ENCODE measurements around the gene ADGRB2. TPM values are rescaled to one million over a fixed set of nuclear protein-coding genes. Genes with fewer than 3 reads are reported as not detected.
"Not testable (repeated sequence)": the region's sequence is repeated elsewhere in the genome, so short reads cannot be mapped to it uniquely, and the experiment has no call there.

ADGRB2 gene
- polyA plus RNA-seq, 3 donors: not detected

GRCh38 chr1:31707711-31708110, 56.4 kb downstream of the ADGRB2 start:
- Mint-ChIP-seq H3K9me3 (peaks cover 0 to 3% (median 0%) of the 10 kb centered on the region in 7 donors), H3K4me3 (no peak overlapping the region), H3K4me1 (peaks cover 20% of the 10 kb centered on the region), H3K36me3 (no peaks in the 10 kb centered on the region), H3K27ac (no peak overlapping the region), H3K27me3 (ENCODE audit: low read depth in 3 of 3) (peaks cover 35 to 46% (median 40%) of the 10 kb centered on the region in 3 donors)
- peaks cover 0 to 6% of the 10 kb centered on the region in 2 donors for H3K4me1 ChIP-seq (ENCODE audit: control insufficient read depth in 1 of 2, insufficient read depth in 2 of 2, low read length in 2 of 2)
- no peak overlapping the region for H3K27ac ChIP-seq (ENCODE audit: low read depth in 1 of 2, low read length in 2 of 2)
- H3K79me2 ChIP-seq (ENCODE audit: insufficient read depth, low read length): no peaks in the 10 kb centered on the region
- intact Hi-C loops (cut with micrococcal nuclease): no loop called here
- no peaks in the 10 kb centered on the region for H3K9me3 ChIP-seq (replicated peaks in 1 of 2; ENCODE audit: control insufficient read depth in 1 of 2, insufficient read depth in 1 of 2, low read length in 2 of 2)
- no peak for TF ChIP-seq CTCF (IDR thresholded peaks at IDR 0.05)
- no peaks in the 10 kb centered on the region for H3K36me3 ChIP-seq (replicated peaks in 1 of 2; ENCODE audit: control insufficient read depth in 1 of 2, insufficient read depth in 2 of 2, low read length in 2 of 2)
- peaks cover 9 to 40% of the 10 kb centered on the region in 2 donors for H3K27me3 ChIP-seq (ENCODE audit: control insufficient read depth in 2 of 2, insufficient read depth in 2 of 2, low read length in 2 of 2)
- H2AFZ ChIP-seq (ENCODE audit: insufficient read depth, low read depth, low read length, poor library complexity, severe bottlenecking): no peak overlapping the region
- no peaks in the 10 kb centered on the region for H4K20me1 ChIP-seq (ENCODE audit: insufficient read depth, low read length)
- DNase-seq: peak in 1 of 3 donors; percentile 8
- no peak overlapping the region for H3K4me3 ChIP-seq (replicated peaks in 1 of 3; ENCODE audit: low read depth in 2 of 3, low read length in 3 of 3)
- H3K9ac ChIP-seq (ENCODE audit: insufficient read depth, low read length, poor library complexity, severe bottlenecking): no peak overlapping the region
- H3K4me2 ChIP-seq (replicated peaks; ENCODE audit: extremely low read depth, low read length, poor library complexity, severe bottlenecking): no peak overlapping the region
- 0% methylated on average over 3 of the region's 5 CpGs for WGBS (ENCODE audit: insufficient coverage)

- H3K4me2 ChIP-seq (replicated peaks; ENCODE audit: extremely low read depth, low read length, poor library complexity, severe bottlenecking); H3K79me2 ChIP-seq (ENCODE audit: insufficient read depth, low read length); H3K36me3 Mint-ChIP-seq; intact Hi-C loops (cut with micrococcal nuclease); H3K27ac ChIP-seq (ENCODE audit: low read depth in 1 of 2, low read length in 2 of 2); H3K4me3 Mint-ChIP-seq; H3K9ac ChIP-seq (ENCODE audit: insufficient read depth, low read length, poor library complexity, severe bottlenecking); H2AFZ ChIP-seq (ENCODE audit: insufficient read depth, low read depth, low read length, poor library complexity, severe bottlenecking); H3K4me3 ChIP-seq (replicated peaks in 1 of 3; ENCODE audit: low read depth in 2 of 3, low read length in 3 of 3); H3K4me1 ChIP-seq (ENCODE audit: control insufficient read depth in 1 of 2, insufficient read depth in 2 of 2, low read length in 2 of 2); H4K20me1 ChIP-seq (ENCODE audit: insufficient read depth, low read length); H3K9me3 ChIP-seq (replicated peaks in 1 of 2; ENCODE audit: control insufficient read depth in 1 of 2, insufficient read depth in 1 of 2, low read length in 2 of 2); H3K36me3 ChIP-seq (replicated peaks in 1 of 2; ENCODE audit: control insufficient read depth in 1 of 2, insufficient read depth in 2 of 2, low read length in 2 of 2); H3K9me3 Mint-ChIP-seq; DNase-seq: not testable (repeated sequence)
- Mint-ChIP-seq H3K4me1 (peaks cover 20% of the 10 kb centered on the region), H3K27ac (peak overlapping the region in 1 of 7 donors; percentile 8), H3K27me3 (ENCODE audit: low read depth in 3 of 3) (peaks cover 32 to 43% (median 37%) of the 10 kb centered on the region in 3 donors)
- WGBS (ENCODE audit: insufficient coverage): 54% methylated on average over 2 of the region's 4 CpGs
- peaks cover 9 to 37% of the 10 kb centered on the region in 2 donors for H3K27me3 ChIP-seq (ENCODE audit: control insufficient read depth in 2 of 2, insufficient read depth in 2 of 2, low read length in 2 of 2)
Measured at GRCh38 chr1:31707059-31707600, 57.0 kb downstream of the ADGRB2 start.

Data from CD14-positive monocyte (primary cell).